GM10266 (cell line): ENCODE results near the gene SNPH.
"Not testable (repeated sequence)": the region's sequence is repeated elsewhere in the genome, so short reads cannot be mapped to it uniquely, and the experiment has no call there.

Experiments
- DNase-seq: peaks from one replicate; pipeline ENCODE4 v3.0.0; 2012; ENCODE audit errors: extremely low spot score
- CTCF ChIP-seq: IDR thresholded peaks from 2 replicates; pipeline ENCODE4 v1.5.1; 2012; ENCODE audit warnings: mild to moderate bottlenecking, low read depth; ENCODE audit not compliant: control insufficient read depth, insufficient read depth; ENCODE audit errors: missing control alignments

Gene SNPH

GRCh38 chr20:1266167-1266973 lies at the start of gene SNPH:
SNPH (plus strand) TSS chr20:1266294; CDS start chr20:1296240, 29,946 bp downstream.
- peak; percentile 81 for DNase-seq
- TF ChIP-seq CTCF = no peak

GRCh38 chr20:1216527-1217427 lies 49.3 kb upstream of the SNPH start:
- not testable (repeated sequence) for DNase-seq

GRCh38 chr20:1222750-1223149 lies 43.3 kb upstream of the SNPH start:
- DNase-seq = not testable (repeated sequence)

GRCh38 chr20:1224205-1224890 lies 41.7 kb upstream of the SNPH start:
- no peak for DNase-seq
- no peak for TF ChIP-seq CTCF

GRCh38 chr20:1225263-1225782 lies 40.8 kb upstream of the SNPH start:
- no peak for DNase-seq
- no peak for TF ChIP-seq CTCF

- no peak for TF ChIP-seq CTCF
- DNase-seq = peak; percentile 96
Measured at GRCh38 chr20:1225783-1226654, 40.1 kb upstream of the SNPH start, which contains the start of gene RAD21L1. RAD21L1 (plus strand) TSS chr20:1226044; CDS start chr20:1228454, 2,410 bp downstream.

GRCh38 chr20:1229541-1229940 lies 36.6 kb upstream of the SNPH start:
- no peak for DNase-seq
- TF ChIP-seq CTCF = no peak
